HuH-7.5 (cell line): ENCODE results near the gene TTC34.
"Not testable (repeated sequence)": the region's sequence is repeated elsewhere in the genome, so short reads cannot be mapped to it uniquely, and the experiment has no call there.

Experiments used
- DNase-seq: peaks from one replicate; pipeline ENCODE4 v3.0.0; 2011; ENCODE audit warnings: low spot score

Gene TTC34

GRCh38 chr1:2639607-2640521 lies 161.6 kb downstream of the TTC34 start:
- no peak for DNase-seq

GRCh38 chr1:2639203-2639602 lies 162.3 kb downstream of the TTC34 start:
- DNase-seq: no peak

- DNase-seq: no peak
Measured at GRCh38 chr1:2638466-2639115, 162.9 kb downstream of the TTC34 start.

GRCh38 chr1:2637442-2638145 lies 163.9 kb downstream of the TTC34 start:
- no peak for DNase-seq

- no peak for DNase-seq
Measured at GRCh38 chr1:2636733-2637132, 164.8 kb downstream of the TTC34 start.

- DNase-seq: no peak
Measured at GRCh38 chr1:2635361-2636010, 166.0 kb downstream of the TTC34 start.

GRCh38 chr1:2633936-2634491 lies 167.5 kb downstream of the TTC34 start:
- no peak for DNase-seq

GRCh38 chr1:2633366-2633935 lies 168.0 kb downstream of the TTC34 start:
- no peak for DNase-seq

- DNase-seq: no peak
Measured at GRCh38 chr1:2632561-2633361, 168.7 kb downstream of the TTC34 start, which contains the start of gene MMEL1. Gene MMEL1, minus strand, starts transcription at chr1:2633016. Its CDS starts 3,532 bp downstream, at chr1:2629484.

- DNase-seq: no peak
Measured at GRCh38 chr1:2632051-2632430, 169.5 kb downstream of the TTC34 start.

GRCh38 chr1:2631136-2632050 lies 170.1 kb downstream of the TTC34 start:
- no peak for DNase-seq

- no peak for DNase-seq
Measured at GRCh38 chr1:2630498-2631135, 170.9 kb downstream of the TTC34 start.

GRCh38 chr1:2629627-2630497 lies 171.6 kb downstream of the TTC34 start:
- DNase-seq: no peak

- no peak for DNase-seq
Measured at GRCh38 chr1:2628933-2629626, 172.4 kb downstream of the TTC34 start.

- DNase-seq: no peak
Measured at GRCh38 chr1:2628191-2628932, 173.1 kb downstream of the TTC34 start.

GRCh38 chr1:2627746-2628145 lies 173.7 kb downstream of the TTC34 start:
- DNase-seq: no peak

GRCh38 chr1:2625748-2626147 lies 175.7 kb downstream of the TTC34 start:
- DNase-seq: not testable (repeated sequence)
